ENCODE results near the gene CFAP221.

- TF ChIP-seq POLR2A (IDR thresholded peaks at IDR 0.05) = no peak
- no peak for TF ChIP-seq POLR2AphosphoS5 (IDR thresholded peaks at IDR 0.05)
Measured at GRCh38 chr2:119592436-119592835, 48.2 kb downstream of the CFAP221 start.
